IMR-90 (cell line): ENCODE data around the gene AFAP1L2. TPM values are rescaled to one million over a fixed set of nuclear protein-coding genes. Genes with fewer than 3 reads are reported as not detected.

Experiments used
- ATAC-seq: fragments of 200-7000 bp; cut with Tn5 transposase; 2 replicates; pipeline ENCODE4 v1.9.1; 2020; ENCODE audit warnings: low read depth, mild to moderate bottlenecking, moderate library complexity
- BruUV-seq: library from RNA; stranded (reverse); fragments of 400-500 nt; replicated peaks from 2 replicates; lab custom pipeline; 2021; lab: Mats Ljungman, UMichigan
- CTCF ChIA-PET: fragments of 300-600 bp; formaldehyde crosslinking; extraction: SDS; loops from one replicate; lab custom pipeline; 2021; ENCODE audit warnings: antibody characterized with exemption; lab: Yijun Ruan, JAX
- POLR2A ChIA-PET: fragments of 300-600 bp; sonication (Branson Sonifier 250); formaldehyde crosslinking; loops from one replicate; lab custom pipeline; 2022; ENCODE audit warnings: antibody characterized with exemption; ENCODE audit not compliant: unreplicated experiment; lab: Charles Lee
- DNase-seq: peaks from one replicate; pipeline ENCODE4 v3.0.0; 2013
- H2AFZ ChIP-seq: replicated peaks from 2 replicates; pipeline ENCODE3; 2013; ENCODE audit warnings: low read length, mild to moderate bottlenecking; ENCODE audit not compliant: poor library complexity
- H2AK5ac ChIP-seq: 2 replicates; pipeline ENCODE4 v1.6.1; 2013; ENCODE audit warnings: low read depth, low read length, inconsistent platforms
- H2AK9ac ChIP-seq: replicated peaks from 2 replicates; pipeline ENCODE3; 2013; ENCODE audit warnings: mild to moderate bottlenecking, low read depth, low read length, moderate library complexity; ENCODE audit not compliant: poor library complexity
- H2BK120ac ChIP-seq: 2 replicates; pipeline ENCODE4 v1.6.1; 2013; ENCODE audit warnings: low read depth, low read length, inconsistent platforms
- H2BK15ac ChIP-seq: 3 replicates; pipeline ENCODE4 v1.6.1; 2013; ENCODE audit warnings: low read depth, low read length, inconsistent platforms
- H2BK20ac ChIP-seq: 2 replicates; pipeline ENCODE4 v1.6.1; 2013; ENCODE audit warnings: low read depth, mild to moderate bottlenecking, inconsistent platforms, low read length, moderate library complexity
- H2BK5ac ChIP-seq: 2 replicates; pipeline ENCODE4 v1.6.1; 2013; ENCODE audit warnings: mild to moderate bottlenecking, low read depth, low read length, inconsistent platforms; ENCODE audit not compliant: poor library complexity, severe bottlenecking
- H3K14ac ChIP-seq: replicated peaks from 2 replicates; pipeline ENCODE4 v1.6.1; 2013; ENCODE audit warnings: low read depth, low read length, inconsistent platforms
- H3K18ac ChIP-seq: 2 replicates; pipeline ENCODE4 v1.6.1; 2013; ENCODE audit warnings: low read depth, low read length, control low read depth
- H3K23ac ChIP-seq: 2 replicates; pipeline ENCODE4 v1.6.1; 2013; ENCODE audit warnings: low read depth, low read length, inconsistent platforms
- H3K27ac ChIP-seq: 2 replicates; pipeline ENCODE4 v1.5.1; 2013; ENCODE audit warnings: mild to moderate bottlenecking, control low read depth, low read length; ENCODE audit not compliant: insufficient read depth
- H3K27me3 ChIP-seq: 2 replicates; pipeline ENCODE4 v1.6.1; 2013; ENCODE audit warnings: low read length; ENCODE audit not compliant: control insufficient read depth, insufficient read depth
- H3K36me3 ChIP-seq: 2 replicates; pipeline ENCODE4 v1.6.1; 2013; ENCODE audit warnings: low read length, mixed read lengths; ENCODE audit not compliant: control insufficient read depth, insufficient read depth
- H3K4ac ChIP-seq: 2 replicates; pipeline ENCODE4 v1.6.1; 2013; ENCODE audit warnings: low read depth, low read length, inconsistent platforms
- H3K4me1 ChIP-seq: 2 replicates; pipeline ENCODE4 v1.6.1; 2013; ENCODE audit warnings: low read length, mixed read lengths; ENCODE audit not compliant: control insufficient read depth, insufficient read depth
- H3K4me2 ChIP-seq: 2 replicates; pipeline ENCODE4 v1.6.1; 2013; ENCODE audit warnings: low read depth, mild to moderate bottlenecking, control low read depth, low read length, moderate library complexity
- H3K4me3 ChIP-seq: 2 replicates; pipeline ENCODE4 v1.5.1; 2013; ENCODE audit warnings: low read depth, mild to moderate bottlenecking, control low read depth, low read length, moderate library complexity; ENCODE audit not compliant: insufficient read depth
- H3K56ac ChIP-seq: 2 replicates; pipeline ENCODE4 v1.6.1; 2013; ENCODE audit warnings: low read length, inconsistent platforms; ENCODE audit not compliant: insufficient read depth; ENCODE audit errors: extremely low read depth
- H3K79me1 ChIP-seq, 2 experiments: 2 replicates each; pipeline ENCODE4 v1.6.1; 2013; ENCODE audit warnings: low read length in 2 of 2, inconsistent platforms in 1 of 2, low read depth in 1 of 2
- H3K9ac ChIP-seq: 2 replicates; pipeline ENCODE4 v1.6.1; 2013; ENCODE audit warnings: low read depth, low read length, control low read depth
- H3K9me1 ChIP-seq: 2 replicates; pipeline ENCODE4 v1.6.1; 2013; ENCODE audit warnings: low read length, inconsistent platforms; ENCODE audit not compliant: insufficient read depth
- H3K9me3 ChIP-seq: 2 replicates; pipeline ENCODE4 v1.6.1; 2013; ENCODE audit warnings: low read length; ENCODE audit not compliant: control insufficient read depth, insufficient read depth
- H4K20me1 ChIP-seq: 2 replicates; pipeline ENCODE4 v1.6.1; 2013; ENCODE audit warnings: low read length, inconsistent platforms; ENCODE audit not compliant: insufficient read depth
- H4K5ac ChIP-seq: 2 replicates; pipeline ENCODE4 v1.6.1; 2013; ENCODE audit warnings: mild to moderate bottlenecking, low read depth, low read length, control low read depth
- H4K8ac ChIP-seq, 2 experiments: 2 replicates each; pipeline ENCODE4 v1.6.1; 2013; ENCODE audit warnings: low read depth in 2 of 2, low read length in 2 of 2, control low read depth in 1 of 2, inconsistent platforms in 1 of 2
- H4K91ac ChIP-seq: 2 replicates; pipeline ENCODE4 v1.6.1; 2013; ENCODE audit warnings: low read depth, low read length, inconsistent platforms; ENCODE audit not compliant: insufficient read depth
- BHLHE40 ChIP-seq: fragments of 150-350 bp; IDR thresholded peaks from 2 replicates; pipeline ENCODE4 v1.6.1; 2016; ENCODE audit warnings: mild to moderate bottlenecking, low read depth, low read length
- CHD1 ChIP-seq: IDR thresholded peaks from 2 replicates; pipeline ENCODE4 v1.6.1; 2012; ENCODE audit warnings: low read depth, low read length, improper control_type of control experiment
- FOS ChIP-seq: fragments of 150-350 bp; IDR thresholded peaks from 2 replicates; pipeline ENCODE4 v1.6.1; 2016; ENCODE audit warnings: low read depth, low read length
- MAFK ChIP-seq: IDR thresholded peaks from 2 replicates; pipeline ENCODE4 v1.6.1; 2012; ENCODE audit warnings: low read depth, low read length, improper control_type of control experiment
- MAZ ChIP-seq: IDR thresholded peaks from 2 replicates; pipeline ENCODE4 v1.6.1; 2012; ENCODE audit warnings: low read depth, mild to moderate bottlenecking, low read length, improper control_type of control experiment, moderate library complexity, borderline replicate concordance
- MXI1 ChIP-seq: IDR thresholded peaks from 2 replicates; pipeline ENCODE4 v1.6.1; 2012; ENCODE audit warnings: low read depth, mild to moderate bottlenecking, low read length, moderate library complexity, borderline replicate concordance
- NFE2L2 ChIP-seq: fragments of 150-350 bp; IDR thresholded peaks from 2 replicates; pipeline ENCODE4 v1.6.1; 2016; ENCODE audit warnings: low read depth, mild to moderate bottlenecking, low read length
- POLR2A ChIP-seq: IDR thresholded peaks from 2 replicates; pipeline ENCODE4 v1.6.1; 2012; ENCODE audit warnings: mild to moderate bottlenecking, low read depth, low read length
- RAD21 ChIP-seq: IDR thresholded peaks from 2 replicates; pipeline ENCODE4 v1.6.1; 2012; ENCODE audit warnings: low read length, improper control_type of control experiment
- RCOR1 ChIP-seq: IDR thresholded peaks from 2 replicates; pipeline ENCODE4 v1.6.1; 2012; ENCODE audit warnings: mild to moderate bottlenecking, low read length, improper control_type of control experiment; ENCODE audit not compliant: insufficient replicate concordance
- RFX5 ChIP-seq: IDR thresholded peaks from 2 replicates; pipeline ENCODE4 v1.8.0; 2012; ENCODE audit warnings: low read depth, mild to moderate bottlenecking, low read length, moderate library complexity
- WGBS, 2 experiments: methylation state at CpG; one replicate each; pipeline versions ENCODE4 v1.1.5 to v1.1.7; 2013; ENCODE audit warnings: missing lambda C conversion rate in 2 of 2; ENCODE audit not compliant: insufficient read length in 1 of 2; ENCODE audit errors: extremely low coverage in 2 of 2; 5-methylcytosine and 5-hydroxymethylcytosine counted together
- dilution Hi-C: fragments of 300-500 bp; cut with HindIII; formaldehyde crosslinking; loops from one replicate; pipeline ENCODE4 v1.14.3; 2018; ENCODE audit warnings: low sequenced_read_pairs; ENCODE audit not compliant: unreplicated experiment
- in situ Hi-C: fragments of 300-500 bp; cut with MboI; formaldehyde crosslinking; loops from 3 replicates; pipeline ENCODE4 v1.14.3; 2019; ENCODE audit warnings: low sequenced_read_pairs, inconsistent platforms, mixed read lengths
- intact Hi-C: fragments of 100-400 bp; cut with micrococcal nuclease; formaldehyde crosslinking; loops from 2 replicates; pipeline ENCODE4 v1.10.0; 2022
- polyA plus RNA-seq, 3 experiments: library from polyadenylated mRNA; depleted of rRNA; stranded (reverse); fragments of >200 nt; gene quantifications; 2 replicates each; pipeline ENCODE4 v1.2.3, GENCODE V29; 2012; ENCODE audit warnings: low replicate concordance in 1 of 3
- total RNA-seq: library from RNA; depleted of rRNA; stranded (reverse); fragments of >200 nt; gene quantifications from 2 replicates; pipeline ENCODE4 v1.2.3, GENCODE V29; 2012
- TF ChIP-seq, protein P1 (sequence below): fragments of 150-350 bp; IDR thresholded peaks from 2 replicates; pipeline ENCODE4 v1.6.1; 2017; ENCODE audit warnings: mild to moderate bottlenecking, antibody characterized with exemption, low read length, low read depth
- TF ChIP-seq, protein P2 (sequence below): conservative IDR thresholded peaks from 2 replicates; pipeline ENCODE4 v1.5.1; 2012; ENCODE audit warnings: mild to moderate bottlenecking, low read depth, low read length, improper control_type of control experiment
- TF ChIP-seq, protein P3 (sequence below): fragments of 150-350 bp; IDR thresholded peaks from 2 replicates; pipeline ENCODE4 v1.6.1; 2016; ENCODE audit warnings: low read depth, mild to moderate bottlenecking, low read length, moderate library complexity, borderline replicate concordance

AFAP1L2 gene
- total and polyA plus RNA-seq, 2 of the 4 experiments (the other 2 are of a cell fraction) = under 0.01 to 0.10 TPM

DNA sequence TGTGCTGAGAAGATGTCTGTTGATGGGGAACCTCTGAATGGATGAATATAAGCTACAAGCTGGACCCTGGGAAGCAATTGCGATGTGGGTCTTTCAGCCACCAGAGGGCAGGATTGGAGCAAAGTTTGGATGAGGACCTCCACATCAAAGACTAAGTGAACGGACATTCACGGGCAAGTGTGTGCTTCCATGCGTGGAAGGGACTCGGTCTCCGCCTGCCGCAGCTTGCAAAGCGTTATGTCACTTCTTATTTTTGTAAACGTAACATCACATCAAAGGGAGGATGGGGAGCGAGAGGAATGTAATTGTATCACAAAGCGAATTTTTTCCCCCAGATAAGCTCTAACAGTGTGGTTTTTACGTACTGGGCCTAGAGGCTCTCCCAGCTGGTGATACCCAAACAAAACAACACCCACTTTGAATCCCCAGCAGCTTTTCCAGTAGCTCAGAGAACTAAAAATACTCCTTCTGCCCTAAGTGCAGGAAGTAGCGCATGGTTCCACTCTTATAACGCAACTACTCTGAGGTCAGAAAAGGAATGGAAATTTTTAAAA lies 100.2 kb downstream of the AFAP1L2 start:
- POLR2A ChIA-PET = interaction anchor here (1.0 kb wide), 1 partner anchor 155 kb away, joined by 3 read pairs; no protein-coding TSS in a partner anchor
- H3K14ac ChIP-seq = no peak overlapping the region; the same call in 1 of the 2 replicates
- CTCF ChIA-PET = interaction anchor here (0.6 to 2.1 kb wide), 31 partner anchors 11 to 518 kb away, joined by 3 to 17 read pairs (median 3); partner anchors contain the start of gene FHIP2A
- TF ChIP-seq, protein P1, sequence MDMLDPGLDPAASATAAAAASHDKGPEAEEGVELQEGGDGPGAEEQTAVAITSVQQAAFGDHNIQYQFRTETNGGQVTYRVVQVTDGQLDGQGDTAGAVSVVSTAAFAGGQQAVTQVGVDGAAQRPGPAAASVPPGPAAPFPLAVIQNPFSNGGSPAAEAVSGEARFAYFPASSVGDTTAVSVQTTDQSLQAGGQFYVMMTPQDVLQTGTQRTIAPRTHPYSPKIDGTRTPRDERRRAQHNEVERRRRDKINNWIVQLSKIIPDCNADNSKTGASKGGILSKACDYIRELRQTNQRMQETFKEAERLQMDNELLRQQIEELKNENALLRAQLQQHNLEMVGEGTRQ = no peak
- TF ChIP-seq RCOR1 = no peak
- TF ChIP-seq MAFK = no peak
- no peak for TF ChIP-seq MXI1
- TF ChIP-seq CHD1 = no peak
- TF ChIP-seq, protein P2, sequence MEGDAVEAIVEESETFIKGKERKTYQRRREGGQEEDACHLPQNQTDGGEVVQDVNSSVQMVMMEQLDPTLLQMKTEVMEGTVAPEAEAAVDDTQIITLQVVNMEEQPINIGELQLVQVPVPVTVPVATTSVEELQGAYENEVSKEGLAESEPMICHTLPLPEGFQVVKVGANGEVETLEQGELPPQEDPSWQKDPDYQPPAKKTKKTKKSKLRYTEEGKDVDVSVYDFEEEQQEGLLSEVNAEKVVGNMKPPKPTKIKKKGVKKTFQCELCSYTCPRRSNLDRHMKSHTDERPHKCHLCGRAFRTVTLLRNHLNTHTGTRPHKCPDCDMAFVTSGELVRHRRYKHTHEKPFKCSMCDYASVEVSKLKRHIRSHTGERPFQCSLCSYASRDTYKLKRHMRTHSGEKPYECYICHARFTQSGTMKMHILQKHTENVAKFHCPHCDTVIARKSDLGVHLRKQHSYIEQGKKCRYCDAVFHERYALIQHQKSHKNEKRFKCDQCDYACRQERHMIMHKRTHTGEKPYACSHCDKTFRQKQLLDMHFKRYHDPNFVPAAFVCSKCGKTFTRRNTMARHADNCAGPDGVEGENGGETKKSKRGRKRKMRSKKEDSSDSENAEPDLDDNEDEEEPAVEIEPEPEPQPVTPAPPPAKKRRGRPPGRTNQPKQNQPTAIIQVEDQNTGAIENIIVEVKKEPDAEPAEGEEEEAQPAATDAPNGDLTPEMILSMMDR = peak; percentile 86
- TF ChIP-seq, protein P3, sequence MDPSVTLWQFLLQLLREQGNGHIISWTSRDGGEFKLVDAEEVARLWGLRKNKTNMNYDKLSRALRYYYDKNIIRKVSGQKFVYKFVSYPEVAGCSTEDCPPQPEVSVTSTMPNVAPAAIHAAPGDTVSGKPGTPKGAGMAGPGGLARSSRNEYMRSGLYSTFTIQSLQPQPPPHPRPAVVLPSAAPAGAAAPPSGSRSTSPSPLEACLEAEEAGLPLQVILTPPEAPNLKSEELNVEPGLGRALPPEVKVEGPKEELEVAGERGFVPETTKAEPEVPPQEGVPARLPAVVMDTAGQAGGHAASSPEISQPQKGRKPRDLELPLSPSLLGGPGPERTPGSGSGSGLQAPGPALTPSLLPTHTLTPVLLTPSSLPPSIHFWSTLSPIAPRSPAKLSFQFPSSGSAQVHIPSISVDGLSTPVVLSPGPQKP = no peak
- TF ChIP-seq FOS = 0 out of 2 replicates have a peak, but pooled peaks have one; percentile 4
- TF ChIP-seq NFE2L2 = no peak
- peak; percentile 81 for TF ChIP-seq RAD21
- TF ChIP-seq MAZ = no peak
- TF ChIP-seq BHLHE40 = peak; percentile 78; the same call in 1 of the 2 replicates
- no peak for TF ChIP-seq RFX5
- no peak for TF ChIP-seq POLR2A

More for the DNA sequence above, 100.2 kb downstream of the AFAP1L2 start:
- Histone ChIP-seq H2BK15ac (no peak overlapping the region), H2BK5ac (no peak overlapping the region), H2BK20ac (no peak overlapping the region), H4K20me1 (peaks cover 4% of the 10 kb centered on the region; the same call in 1 of the 2 replicates), H3K23ac (no peak overlapping the region), H3K56ac (no peak overlapping the region), H3K9ac (no peak overlapping the region), H3K4me1 (peaks cover 10% of the 10 kb centered on the region), H3K18ac (no peak overlapping the region), H3K36me3 (no peaks in the 10 kb centered on the region), H3K4me3 (peak overlapping the region; percentile 3; the same call in 1 of the 2 replicates), H4K8ac (no peak overlapping the region), H2BK120ac (peak overlapping the region; percentile 57; the same call in 1 of the 2 replicates), H3K27ac (no peak overlapping the region), H3K4me2 (peak overlapping the region; percentile 61), H2AK9ac (no peak overlapping the region), H2AFZ (peak overlapping the region; percentile 88), H2AK5ac (no peak overlapping the region), H3K9me3 (no peaks in the 10 kb centered on the region), H3K27me3 (peaks cover 9% of the 10 kb centered on the region), H3K4ac (0 out of 2 replicates have a peak overlapping the region, but pooled peaks have one; percentile 22), H3K9me1 (peaks cover 7% of the 10 kb centered on the region), H4K91ac (no peak overlapping the region), H3K79me1 (no peaks in the 10 kb centered on the region), H4K5ac (no peak overlapping the region)
- dilution Hi-C loops = no loop called here
- in situ Hi-C loops = loop anchor here (5.0 to 10.0 kb wide), 3 partner anchors 243 to 821 kb away; no protein-coding TSS in a partner anchor
- intact Hi-C loops = loop anchor here (1.0 to 10.0 kb wide), 10 partner anchors 133 to 823 kb away; no protein-coding TSS in a partner anchor
- BruUV-seq = no TSS peak
- no CpG with 5 or more reads among the region's 14 CpGs for WGBS, 2 experiments
- DNase-seq = peak; percentile 88
- peak; percentile 73 for ATAC-seq
